ENCODE data around the gene B3GAT3.
"Not testable (repeated sequence)": the region's sequence is repeated elsewhere in the genome, so short reads cannot be mapped to it uniquely, and the experiment has no call there.

Gene B3GAT3

DNA sequence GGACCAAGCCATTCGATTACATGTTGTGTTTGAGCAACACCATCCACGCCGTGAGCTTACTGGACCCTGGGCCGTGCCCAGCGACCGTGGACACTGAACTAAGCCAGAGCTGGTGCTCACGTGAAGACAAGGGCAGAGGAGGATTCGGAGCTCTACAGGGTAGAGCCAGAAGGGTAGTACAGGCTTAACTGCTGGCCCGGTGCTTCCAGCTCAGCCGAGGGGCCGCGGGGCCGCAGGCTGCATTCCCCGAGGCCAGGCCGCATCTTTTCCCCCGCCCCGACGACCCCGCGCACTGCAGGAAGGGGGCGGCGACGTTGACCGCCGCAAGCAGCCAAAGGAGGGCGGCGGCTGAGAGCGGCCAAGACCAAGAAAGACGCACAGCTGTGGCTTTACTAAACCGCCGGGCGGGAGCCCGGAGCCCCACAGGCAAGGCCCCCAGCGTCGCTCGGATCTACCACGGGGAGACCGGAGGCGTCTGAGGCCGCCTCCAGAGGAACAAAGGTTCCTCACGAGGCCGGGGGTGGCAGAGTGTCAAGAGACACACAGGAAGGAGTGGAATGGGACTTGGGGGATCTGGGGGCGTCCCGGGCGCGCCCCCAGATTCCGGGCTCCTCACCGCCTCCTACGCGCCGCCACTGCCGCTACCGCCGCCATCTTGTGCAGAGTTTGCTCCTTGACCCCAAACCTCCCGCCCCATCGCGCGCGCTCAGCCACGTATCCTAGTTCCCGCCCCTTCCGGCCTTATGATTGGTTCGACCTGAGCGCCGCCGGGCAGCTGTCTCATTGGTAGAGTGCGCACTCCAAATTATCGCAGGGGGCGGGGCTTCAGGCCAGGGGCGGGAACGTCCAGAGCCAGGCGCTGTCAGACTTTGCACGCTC lies 24.4 kb upstream of the B3GAT3 start, which contains the start of gene GANAB:
Gene GANAB (minus strand): TSS at position 668 of the 879 bp plus-strand sequence. CDS start 14 bp downstream, at position 654.
- in situ Hi-C loops (cut with HindIII; ENCODE audit: low sequenced_read_pairs) = no loop called here

DNA sequence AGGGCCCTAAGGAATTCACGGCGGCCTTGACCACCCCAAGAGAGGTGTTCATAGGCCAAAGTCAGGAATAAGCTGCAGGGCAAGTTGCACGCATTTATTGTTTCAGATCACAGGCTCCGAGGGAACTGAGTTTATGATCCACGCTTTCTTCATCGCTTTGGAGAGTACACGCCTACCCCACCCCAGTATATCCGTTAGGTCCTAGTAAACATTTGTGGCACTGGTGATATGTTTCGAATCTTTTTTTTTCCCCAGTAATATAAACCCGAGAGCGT lies 23.8 kb upstream of the B3GAT3 start:
- in situ Hi-C loops (cut with HindIII; ENCODE audit: low sequenced_read_pairs) = no loop called here

DNA sequence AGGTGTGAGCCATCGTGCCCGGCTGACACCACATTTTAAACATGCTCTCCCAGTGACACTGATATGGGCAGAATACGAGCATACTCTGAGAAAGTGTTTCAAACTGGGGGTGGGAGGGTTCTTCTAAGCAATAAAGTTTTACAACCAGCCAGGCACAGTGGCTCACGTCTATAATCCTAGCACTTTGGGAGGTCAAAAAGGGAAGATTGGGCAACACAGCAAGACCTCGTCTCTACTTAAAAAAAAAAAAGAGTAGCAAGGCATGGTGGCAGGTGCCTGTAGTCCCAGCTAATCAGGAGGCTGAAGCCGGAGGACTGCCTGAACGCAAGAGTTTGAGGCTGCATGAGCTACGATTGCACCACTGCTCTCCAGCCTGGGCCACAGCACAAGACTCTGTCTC lies 22.4 kb upstream of the B3GAT3 start:
- in situ Hi-C loops (cut with HindIII; ENCODE audit: low sequenced_read_pairs) = no loop called here

DNA sequence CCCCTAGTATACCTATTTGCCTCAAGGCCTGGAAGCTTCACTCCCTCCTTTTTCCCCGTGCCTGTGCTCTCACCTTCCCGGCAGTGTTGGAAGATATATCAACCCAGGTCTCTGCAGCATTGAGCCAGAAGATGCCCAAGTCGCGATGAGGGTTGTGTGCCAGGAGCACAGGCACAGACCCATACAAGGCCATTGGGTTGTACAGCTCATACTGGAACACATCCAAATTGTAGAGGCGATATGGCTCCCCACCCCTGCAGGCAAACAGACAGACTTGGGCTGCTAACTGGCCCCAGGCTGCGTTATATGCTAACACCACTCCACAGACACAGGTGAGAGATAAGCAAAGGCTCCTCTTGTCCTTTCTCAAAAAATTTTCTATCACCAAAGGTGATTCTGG lies 10.7 kb upstream of the B3GAT3 start:
- in situ Hi-C loops (cut with HindIII; ENCODE audit: low sequenced_read_pairs) = loop anchor here (10.0 kb wide), 3 partner anchors 48 to 208 kb away; no protein-coding TSS in a partner anchor

DNA sequence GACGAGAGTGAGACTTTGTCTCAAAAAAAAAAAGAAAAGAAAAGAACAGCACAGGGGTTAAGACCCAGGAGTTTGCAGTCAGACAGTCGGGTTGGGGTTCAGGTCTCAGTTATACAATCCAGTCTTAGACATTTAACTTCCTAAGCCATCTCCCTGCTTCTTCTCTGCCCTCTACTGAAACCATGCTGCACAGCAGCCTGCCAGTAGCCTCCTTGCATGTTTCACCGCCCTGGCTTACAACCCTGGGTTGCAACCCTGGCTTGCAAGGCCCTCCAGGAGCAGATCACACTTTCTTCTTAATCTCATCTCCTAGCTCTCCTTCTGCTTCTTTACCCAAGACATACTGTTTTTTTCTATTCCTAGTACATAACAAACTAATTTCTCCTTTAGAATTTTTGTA lies 5.9 kb upstream of the B3GAT3 start:
- in situ Hi-C loops (cut with HindIII; ENCODE audit: low sequenced_read_pairs) = no loop called here

DNA sequence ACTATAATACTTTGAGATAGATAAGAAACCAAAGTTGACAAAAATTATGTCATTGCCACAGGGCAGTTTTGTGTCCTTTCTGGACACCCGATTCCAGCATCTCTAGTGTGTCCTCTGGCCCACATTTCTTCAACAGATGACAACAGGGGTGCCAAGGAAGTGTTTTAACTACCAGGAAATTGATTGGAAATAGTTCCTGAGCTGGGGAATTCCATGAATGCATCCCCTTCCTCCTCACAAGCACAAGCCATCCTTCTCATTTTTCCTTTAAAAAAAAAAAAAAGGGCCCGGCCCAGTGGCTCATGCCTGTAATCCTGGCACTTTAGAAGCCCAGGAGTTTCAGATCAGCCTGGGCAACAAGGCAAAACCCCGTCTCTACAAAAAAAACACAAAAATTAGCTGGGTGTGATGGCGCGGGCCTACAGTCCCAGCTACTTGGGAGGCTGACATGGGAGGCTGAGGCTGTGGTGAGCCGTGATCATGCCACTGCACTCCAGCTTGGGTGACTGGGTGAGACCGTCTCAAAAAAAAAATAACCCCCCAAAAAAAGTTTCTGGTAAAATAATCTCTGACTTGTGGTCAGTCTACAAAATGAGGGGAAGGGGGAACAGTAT lies 797 bp upstream of the B3GAT3 start:
- in situ Hi-C loops (cut with HindIII; ENCODE audit: low sequenced_read_pairs) = no loop called here

DNA sequence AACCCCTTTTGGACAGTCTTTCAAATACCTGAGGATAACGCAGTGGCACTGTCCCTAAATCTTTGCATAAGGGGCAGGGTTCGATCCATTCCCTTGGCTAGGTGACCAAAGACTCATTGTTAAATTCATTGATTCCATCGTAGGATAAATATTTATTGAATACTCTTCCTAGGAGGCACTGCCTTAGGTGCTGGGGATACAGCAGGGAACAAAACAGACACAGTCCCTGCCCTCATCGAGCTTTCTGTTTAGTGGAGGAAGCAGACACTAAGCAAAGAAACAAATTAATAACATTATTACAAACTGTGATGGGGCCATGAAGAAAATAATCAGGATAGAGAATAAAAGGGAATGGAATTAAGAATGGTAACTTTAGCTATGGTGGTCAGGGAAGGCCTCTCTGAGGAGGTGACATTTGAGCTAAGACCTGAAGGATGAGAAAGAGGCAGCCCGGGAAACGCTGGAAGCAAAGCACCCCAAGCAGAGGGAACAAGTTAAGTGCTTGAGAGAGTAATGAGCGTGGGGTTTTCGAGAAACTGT lies 689 bp downstream of the B3GAT3 start:
- in situ Hi-C loops (cut with HindIII; ENCODE audit: low sequenced_read_pairs) = no loop called here

DNA sequence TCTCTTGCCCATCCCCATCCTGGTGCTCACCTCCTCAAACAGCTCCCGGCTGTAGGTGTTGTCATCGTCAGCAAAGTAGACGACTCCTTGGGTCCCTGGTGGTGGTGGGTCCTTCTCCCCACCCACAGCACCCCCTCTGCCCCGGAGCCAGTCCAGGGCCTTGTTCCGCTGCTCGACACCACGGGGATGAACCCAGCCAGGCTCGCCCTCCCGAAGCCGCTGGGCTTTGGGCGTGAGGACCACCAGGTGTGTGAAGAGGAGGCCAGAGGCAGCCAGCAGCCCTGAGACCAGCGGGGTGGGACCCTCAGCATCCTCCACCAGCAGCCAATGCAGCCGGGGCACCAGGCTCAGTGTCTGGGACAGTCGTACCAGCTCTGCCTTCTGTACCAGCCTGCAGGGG lies 4.8 kb downstream of the B3GAT3 start:
- in situ Hi-C loops (cut with HindIII; ENCODE audit: low sequenced_read_pairs) = not testable (repeated sequence)

DNA sequence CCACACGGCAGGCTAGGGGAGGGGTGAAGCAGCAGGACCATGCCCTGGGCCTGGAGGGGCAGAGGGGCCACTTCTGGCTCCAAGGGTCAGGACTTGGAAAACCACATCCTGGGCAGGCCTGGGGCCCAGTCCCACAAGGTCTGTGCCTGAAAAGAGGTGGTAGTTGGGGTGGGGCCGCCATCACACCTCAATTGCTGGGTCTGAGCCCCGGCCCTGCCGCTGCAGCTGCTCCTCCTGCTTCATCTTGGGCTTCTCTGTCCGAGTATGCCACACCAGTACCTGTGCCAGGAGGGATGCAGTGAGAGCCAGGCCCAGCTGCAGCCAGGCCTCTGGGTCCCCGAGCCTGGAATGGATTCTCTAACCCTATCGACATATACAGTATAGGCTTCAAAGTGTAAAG lies 6.3 kb downstream of the B3GAT3 start:
- in situ Hi-C loops (cut with HindIII; ENCODE audit: low sequenced_read_pairs) = no loop called here

DNA sequence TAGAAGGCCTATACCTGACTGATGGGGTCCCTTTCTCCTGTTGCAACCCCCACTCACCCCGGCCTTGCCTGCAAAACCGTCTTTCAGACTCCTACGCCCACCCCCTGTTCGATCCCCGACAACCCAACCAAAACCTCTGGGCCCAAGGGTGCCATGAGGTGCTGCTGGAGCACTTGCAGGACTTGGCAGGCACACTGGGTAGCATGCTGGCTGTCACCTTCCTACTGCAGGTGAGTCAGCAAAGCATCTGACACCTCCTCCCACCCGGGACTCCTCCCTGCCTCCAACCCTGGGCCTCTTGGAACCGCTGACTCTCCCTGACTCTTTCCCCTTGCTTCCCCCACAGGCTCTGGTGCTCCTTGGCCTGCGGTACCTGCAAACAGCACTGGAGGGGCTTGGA lies 7.5 kb downstream of the B3GAT3 start:
- in situ Hi-C loops (cut with HindIII; ENCODE audit: low sequenced_read_pairs) = no loop called here

DNA sequence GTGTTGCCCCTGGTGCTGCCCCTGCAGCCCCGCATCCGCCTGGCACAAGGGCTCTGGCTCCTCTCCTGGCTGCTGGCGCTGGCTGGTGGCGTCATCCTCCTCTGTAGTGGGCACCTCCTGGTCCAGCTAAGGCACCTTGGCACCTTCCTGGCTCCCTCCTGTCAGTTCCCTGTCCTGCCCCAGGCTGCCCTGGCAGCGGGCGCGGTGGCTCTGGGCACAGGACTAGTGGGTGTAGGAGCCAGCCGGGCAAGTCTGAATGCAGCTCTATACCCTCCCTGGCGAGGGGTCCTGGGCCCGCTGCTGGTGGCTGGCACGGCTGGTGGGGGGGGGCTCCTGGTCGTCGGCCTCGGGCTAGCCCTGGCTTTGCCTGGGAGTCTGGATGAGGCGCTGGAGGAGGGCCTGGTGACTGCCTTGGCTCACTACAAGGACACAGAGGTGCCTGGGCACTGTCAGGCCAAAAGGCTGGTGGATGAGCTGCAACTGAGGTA lies 8.5 kb downstream of the B3GAT3 start:
- in situ Hi-C loops (cut with HindIII; ENCODE audit: low sequenced_read_pairs) = no loop called here

DNA sequence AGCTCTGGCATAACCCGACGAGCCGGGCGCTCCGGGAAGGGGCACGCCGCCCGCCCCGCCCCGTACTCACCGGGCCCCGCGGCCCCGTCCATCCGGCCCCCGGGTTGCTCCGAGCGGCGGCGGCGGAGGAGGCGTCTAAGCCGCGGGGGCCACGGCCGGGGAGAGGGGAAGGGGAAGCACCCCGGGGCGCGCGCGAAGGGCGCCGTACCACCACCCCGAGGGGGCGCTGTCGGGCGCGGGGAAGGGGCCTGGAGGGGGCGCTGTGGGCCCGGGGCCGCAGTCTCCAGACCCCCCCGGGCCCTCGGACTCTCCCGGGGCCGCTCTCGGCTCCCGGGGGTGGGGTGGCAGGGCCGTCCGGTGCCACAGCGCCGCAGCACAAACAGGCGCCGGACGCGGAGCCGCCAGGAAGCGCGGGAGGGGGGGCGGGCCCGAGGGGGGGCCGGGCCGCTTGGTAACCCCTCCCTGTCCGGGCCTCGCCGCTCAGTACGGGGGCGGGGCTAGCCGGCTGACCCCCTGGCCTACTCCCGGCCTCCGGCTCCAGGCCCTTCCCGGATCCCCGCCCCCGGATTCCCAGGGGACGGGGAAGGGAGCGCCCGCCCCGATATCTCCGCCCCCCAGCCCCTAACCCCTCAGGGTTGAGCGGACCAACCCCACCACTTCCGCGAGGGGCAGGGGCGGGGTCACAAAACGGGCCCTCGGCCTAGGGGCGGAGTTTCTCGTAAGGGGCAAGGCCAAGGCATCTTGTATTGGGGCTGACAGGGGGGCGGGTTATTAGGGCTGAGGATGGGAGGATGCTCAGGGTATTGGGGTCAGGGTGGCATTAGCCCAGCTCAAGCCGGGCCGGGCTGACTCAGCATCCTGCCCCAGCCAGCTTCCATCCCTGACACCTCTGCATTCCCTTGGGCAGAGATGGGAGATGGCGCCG lies 9.2 kb downstream of the B3GAT3 start, which contains the start of the genes EML3 and ROM1:
Gene EML3 (minus strand): TSS at position 410 of the 925 bp plus-strand sequence. CDS start 318 bp downstream, at position 92.
Gene ROM1 (plus strand): TSS at position 892 of the 925 bp plus-strand sequence. CDS start 25 bp downstream, at position 917.
- in situ Hi-C loops (cut with HindIII; ENCODE audit: low sequenced_read_pairs) = no loop called here

DNA sequence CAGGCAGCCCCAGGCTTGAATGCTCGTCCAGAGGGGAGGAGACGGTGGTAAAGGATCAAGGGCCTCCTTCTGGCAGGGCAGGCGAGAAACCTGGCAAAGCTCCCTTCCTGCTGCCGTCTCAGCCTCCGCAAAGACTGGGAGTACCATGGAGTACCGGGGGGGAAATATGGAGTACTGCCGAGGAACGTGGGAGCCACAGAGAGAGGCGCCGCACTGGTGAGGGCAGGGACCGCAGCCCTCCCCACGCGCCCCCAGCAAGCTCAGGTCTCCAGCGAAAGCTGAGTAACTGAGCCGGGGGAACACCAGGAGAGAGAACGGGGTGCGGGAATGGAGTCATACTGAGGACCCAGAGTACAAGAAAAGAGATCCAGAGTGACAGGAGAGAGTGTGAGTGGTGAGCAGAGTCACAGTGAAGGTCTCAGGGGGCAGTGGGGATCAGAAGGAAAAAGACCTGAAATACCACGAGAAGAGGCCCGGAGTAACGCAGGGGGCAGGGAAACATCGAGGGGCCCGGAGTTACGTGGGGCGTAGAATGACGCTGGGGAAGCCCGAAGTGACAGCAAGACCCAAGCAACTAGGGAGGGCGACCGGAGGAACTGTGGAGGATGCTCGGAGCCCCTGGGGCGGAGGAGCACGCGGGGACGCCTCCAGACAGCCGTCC lies 10.0 kb downstream of the B3GAT3 start:
- in situ Hi-C loops (cut with HindIII; ENCODE audit: low sequenced_read_pairs) = no loop called here

DNA sequence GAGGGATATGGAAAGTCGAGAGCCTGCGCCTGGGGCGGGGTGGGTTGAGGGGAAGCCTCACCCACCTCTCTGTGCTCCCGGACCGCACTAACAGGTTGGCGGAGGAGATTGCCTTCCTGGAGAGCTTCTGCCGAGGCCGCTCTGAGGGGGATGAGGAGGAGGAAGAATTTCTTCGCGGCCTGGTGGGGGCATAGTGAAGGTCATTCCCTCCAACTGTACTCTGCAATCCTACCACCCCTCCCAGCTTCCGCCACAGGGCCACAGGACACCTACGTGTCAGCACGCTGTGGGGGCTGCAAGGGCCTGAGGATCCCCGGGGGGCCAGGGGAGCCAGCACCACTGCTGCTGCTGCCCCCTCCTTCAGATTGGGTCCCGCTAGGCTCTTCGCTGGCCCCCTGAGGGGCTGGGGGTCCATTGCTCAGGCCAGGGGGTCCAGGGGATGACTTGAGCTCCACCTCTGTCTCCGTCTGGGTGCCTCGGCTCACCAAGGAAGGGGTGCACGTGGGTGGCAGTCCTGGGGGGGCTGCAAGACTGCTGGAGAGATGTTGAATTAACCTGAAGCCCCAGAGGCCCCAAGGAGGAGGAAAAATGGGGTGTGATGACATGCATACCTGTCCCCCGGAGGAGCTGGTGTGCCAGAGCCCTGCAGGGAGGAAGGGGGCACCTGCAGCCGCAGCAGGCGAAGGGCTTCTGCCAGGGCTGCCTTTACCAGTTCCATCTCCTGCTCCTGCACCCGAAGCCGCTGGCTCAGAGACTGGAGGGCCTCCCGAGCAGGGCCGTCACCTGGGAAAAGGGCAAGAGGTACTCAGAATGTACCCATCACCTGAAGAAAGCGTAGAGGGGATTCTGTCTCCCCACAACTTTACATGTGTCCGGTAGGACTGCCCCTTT lies 10.7 kb downstream of the B3GAT3 start:
- in situ Hi-C loops (cut with HindIII; ENCODE audit: low sequenced_read_pairs) = no loop called here

DNA sequence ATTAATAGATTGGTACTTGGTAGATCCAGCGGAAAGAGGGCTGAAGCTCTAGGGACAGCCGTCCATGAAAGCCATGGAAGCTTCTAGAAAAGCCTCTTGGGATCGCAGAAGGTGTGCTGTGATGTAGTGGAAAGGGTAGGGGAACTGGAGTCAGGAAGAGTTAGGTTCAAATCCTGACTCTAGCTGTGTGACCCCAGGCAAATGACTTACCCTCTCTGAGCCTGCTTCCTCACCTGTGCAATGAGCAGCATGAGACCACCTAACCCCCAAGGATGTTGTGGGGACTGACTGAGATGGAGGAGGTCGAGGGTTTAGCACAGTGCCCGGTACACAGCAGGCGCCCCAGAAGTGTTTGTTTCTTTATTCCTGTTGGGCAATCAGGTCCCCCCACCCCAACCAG lies 11.4 kb downstream of the B3GAT3 start:
- in situ Hi-C loops (cut with HindIII; ENCODE audit: low sequenced_read_pairs) = no loop called here

DNA sequence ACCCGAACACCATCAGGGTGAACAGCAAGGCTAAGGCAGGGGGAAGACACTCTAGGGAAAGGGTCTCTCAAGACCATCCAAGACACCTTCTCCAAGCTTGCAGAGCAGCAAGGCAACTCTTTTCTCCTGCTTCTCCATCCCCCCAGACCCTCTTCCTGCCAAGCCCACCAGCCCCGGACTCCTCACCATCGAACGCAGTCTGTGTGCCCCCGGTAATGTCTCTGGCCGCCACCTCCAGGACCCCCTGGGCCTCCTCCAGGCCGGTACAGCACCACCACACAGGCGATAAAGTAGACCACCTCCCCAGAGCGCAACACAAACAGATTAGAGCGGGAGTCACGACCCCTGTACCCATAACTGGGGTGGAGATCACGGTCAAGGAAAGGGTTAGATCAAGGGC lies 13.0 kb downstream of the B3GAT3 start:
- in situ Hi-C loops (cut with HindIII; ENCODE audit: low sequenced_read_pairs) = no loop called here

DNA sequence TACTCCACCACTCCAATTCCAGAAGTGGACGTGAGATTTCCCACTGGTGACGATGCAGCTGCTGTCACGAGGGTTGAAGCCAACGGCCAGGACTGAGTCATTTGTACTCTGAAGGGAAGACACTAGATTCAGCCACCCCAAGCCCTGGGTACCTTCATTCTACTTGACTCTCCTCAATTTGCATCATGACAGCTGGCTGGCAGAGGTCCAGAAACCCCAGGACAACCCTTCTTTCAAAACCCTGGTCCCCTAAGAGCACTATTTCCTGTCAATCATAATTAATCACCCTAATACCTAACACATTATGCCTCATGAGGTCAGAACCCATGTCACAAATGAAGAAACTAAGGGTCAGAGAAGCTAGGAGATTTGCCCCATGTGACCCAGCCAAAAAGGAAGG lies 14.1 kb downstream of the B3GAT3 start:
- in situ Hi-C loops (cut with HindIII; ENCODE audit: low sequenced_read_pairs) = no loop called here

DNA sequence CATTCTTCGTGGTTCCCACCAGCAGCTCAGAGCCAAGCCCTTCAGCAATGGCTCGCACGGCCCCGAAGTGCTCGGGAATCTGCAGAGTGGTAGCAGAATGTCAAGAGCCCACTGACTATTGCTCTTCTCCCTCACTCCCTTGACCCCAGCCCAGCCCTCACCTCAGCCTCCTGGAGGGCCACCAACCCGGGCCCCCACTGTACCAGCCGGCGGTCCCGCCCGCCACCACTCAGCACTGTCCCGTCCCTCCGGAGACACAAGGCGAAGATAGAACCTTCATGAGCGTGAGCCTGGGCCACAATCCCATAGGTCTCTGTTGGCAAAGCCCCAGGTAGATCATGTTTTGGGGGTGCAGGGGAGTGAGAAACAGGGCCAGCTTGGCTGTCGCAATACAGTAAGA lies 15.9 kb downstream of the B3GAT3 start:
- in situ Hi-C loops (cut with HindIII; ENCODE audit: low sequenced_read_pairs) = no loop called here

DNA sequence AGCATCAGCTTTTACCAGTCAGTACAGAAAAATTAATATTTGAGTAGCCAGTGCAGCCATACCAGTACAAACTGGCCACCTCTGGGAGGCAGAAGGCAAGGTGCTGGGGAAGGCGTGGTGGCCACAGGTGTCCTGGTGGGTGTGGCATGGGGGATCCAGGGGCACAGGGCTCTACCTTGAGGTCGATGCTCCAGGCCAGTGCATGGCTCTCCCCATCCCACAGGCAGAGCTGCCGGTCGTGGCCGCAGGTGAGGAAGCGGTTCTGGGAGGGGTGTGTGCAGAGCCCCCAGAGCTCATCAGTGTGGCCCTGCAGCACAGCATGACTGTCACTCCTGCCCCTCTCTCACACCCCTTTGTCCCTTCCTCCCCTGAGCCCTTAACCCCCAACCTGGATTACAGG lies 16.3 kb downstream of the B3GAT3 start:
- in situ Hi-C loops (cut with HindIII; ENCODE audit: low sequenced_read_pairs) = no loop called here

All from endothelial cell of hepatic sinusoid (primary cell).